Adrenal gland (tissue), 5 donors: ENCODE results near the gene RAB6C.

Experiments used
- POLR2A ChIP-seq, 2 donors: fragments of 450-650 bp; IDR thresholded peaks; one replicate each; pipeline ENCODE4 v1.6.1; 2017; ENCODE audit warnings: antibody characterized with exemption in 2 of 2, mild to moderate bottlenecking in 2 of 2, moderate library complexity in 1 of 2
- TF ChIP-seq, protein P1 (sequence below), 6 experiments: fragments of 450-650 bp in 4 of 6; fragments of 200-600 bp in 2 of 6; sonication (generic) in 1 of 6; IDR thresholded peaks; 1 replicate in 5 of 6; 2 replicates in 1 of 6; pipeline versions ENCODE4 v1.5.1 to v1.8.0; 2016 to 2021; ENCODE audit warnings: antibody characterized with exemption in 6 of 6, mild to moderate bottlenecking in 2 of 6, moderate library complexity in 1 of 6
- donor health status: DM: no; HTN: no; CAD: no.

DNA sequence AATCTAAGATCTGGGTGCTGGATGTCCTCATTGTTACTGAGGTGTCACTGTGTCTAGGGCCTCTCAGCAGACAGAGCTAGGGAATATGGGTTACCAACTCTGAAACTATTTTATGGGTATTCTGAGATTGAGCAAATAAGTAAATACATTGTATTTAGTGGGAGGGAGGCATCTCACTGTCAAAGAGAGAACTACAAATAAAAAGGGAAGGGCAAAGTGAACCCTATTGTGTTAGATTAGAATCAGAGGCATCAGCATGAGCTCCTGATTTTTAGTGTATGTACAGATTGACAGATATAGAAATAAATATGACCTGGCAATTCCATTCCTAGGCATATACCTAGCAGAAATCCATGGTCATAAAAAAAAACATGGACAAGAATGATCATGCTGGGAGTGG lies 33.9 kb upstream of the RAB6C start:
- no peak for TF ChIP-seq POLR2A (IDR thresholded peaks at IDR 0.05)
- TF ChIP-seq, protein P1, sequence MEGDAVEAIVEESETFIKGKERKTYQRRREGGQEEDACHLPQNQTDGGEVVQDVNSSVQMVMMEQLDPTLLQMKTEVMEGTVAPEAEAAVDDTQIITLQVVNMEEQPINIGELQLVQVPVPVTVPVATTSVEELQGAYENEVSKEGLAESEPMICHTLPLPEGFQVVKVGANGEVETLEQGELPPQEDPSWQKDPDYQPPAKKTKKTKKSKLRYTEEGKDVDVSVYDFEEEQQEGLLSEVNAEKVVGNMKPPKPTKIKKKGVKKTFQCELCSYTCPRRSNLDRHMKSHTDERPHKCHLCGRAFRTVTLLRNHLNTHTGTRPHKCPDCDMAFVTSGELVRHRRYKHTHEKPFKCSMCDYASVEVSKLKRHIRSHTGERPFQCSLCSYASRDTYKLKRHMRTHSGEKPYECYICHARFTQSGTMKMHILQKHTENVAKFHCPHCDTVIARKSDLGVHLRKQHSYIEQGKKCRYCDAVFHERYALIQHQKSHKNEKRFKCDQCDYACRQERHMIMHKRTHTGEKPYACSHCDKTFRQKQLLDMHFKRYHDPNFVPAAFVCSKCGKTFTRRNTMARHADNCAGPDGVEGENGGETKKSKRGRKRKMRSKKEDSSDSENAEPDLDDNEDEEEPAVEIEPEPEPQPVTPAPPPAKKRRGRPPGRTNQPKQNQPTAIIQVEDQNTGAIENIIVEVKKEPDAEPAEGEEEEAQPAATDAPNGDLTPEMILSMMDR (IDR thresholded peaks at IDR 0.05), result no peak
